HFFc6 (cell line): Measurements from ENCODE around the gene TIGD2. TPM values are rescaled to one million over a fixed set of nuclear protein-coding genes. Genes with fewer than 3 reads are reported as not detected.

Source experiments
- DNase-seq: peaks from one replicate; pipeline ENCODE4 v3.0.0-alpha.2; 2018
- H3K27ac Mint-ChIP-seq: 2 replicates; pipeline ENCODE4 v1.8.0; 2020; ENCODE audit warnings: mild to moderate bottlenecking, mixed read lengths
- H3K27me3 Mint-ChIP-seq: 2 replicates; pipeline ENCODE4 v1.8.0; 2021; ENCODE audit warnings: mild to moderate bottlenecking, moderate library complexity, mixed read lengths; ENCODE audit not compliant: insufficient read depth
- H3K36me3 Mint-ChIP-seq: 2 replicates; pipeline ENCODE4 v1.8.0; 2021; ENCODE audit warnings: low read depth, mixed read lengths
- H3K4me1 Mint-ChIP-seq: 2 replicates; pipeline ENCODE4 v1.8.0; 2020; ENCODE audit warnings: low read depth, mixed read lengths
- H3K4me3 Mint-ChIP-seq: 2 replicates; pipeline ENCODE4 v1.8.0; 2020; ENCODE audit warnings: mild to moderate bottlenecking, moderate library complexity, mixed read lengths
- H3K9me3 Mint-ChIP-seq: 2 replicates; pipeline ENCODE4 v1.8.0; 2020; ENCODE audit warnings: mild to moderate bottlenecking, mixed read lengths
- total RNA-seq, 6 experiments: library from RNA; stranded (reverse); fragmentation: NEBNext Ultra II Directional; extraction: Animal tissue kit (Norgen Biotek cat#: 25700); gene quantifications; 2 replicates in 1 of 6; 3 replicates in 5 of 6; pipeline ENCODE4 v1.2.3, GENCODE V29; 2021
- TF ChIP-seq, protein P1 (sequence below): fragments of 200-600 bp; sonication (generic); IDR thresholded peaks from 2 replicates; pipeline ENCODE4 v1.5.0; 2021; ENCODE audit warnings: antibody characterized with exemption, mild to moderate bottlenecking

Gene TIGD2
- total RNA-seq, 6 experiments from 2014 or later, result 8.7 to 12.1 (median 10.5) TPM

DNA sequence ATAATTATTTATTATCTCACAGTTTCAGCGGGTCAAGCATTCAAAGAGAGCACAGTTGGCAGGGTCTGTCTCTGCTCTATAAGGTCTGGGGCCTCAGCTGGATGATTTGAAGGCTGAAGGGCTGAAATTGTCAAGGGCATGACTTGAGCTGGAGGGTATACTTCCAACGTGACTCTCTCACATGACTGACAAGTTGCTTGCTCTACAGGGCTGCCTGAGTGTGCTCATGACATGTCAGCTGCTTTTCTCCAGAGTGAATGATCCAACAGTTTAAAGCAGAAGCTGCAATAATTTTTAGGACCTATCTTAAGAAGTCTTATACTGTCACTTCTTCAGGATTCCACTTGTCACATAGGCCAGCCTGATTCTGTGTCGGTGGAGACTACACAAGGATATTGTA is 51.2 kb downstream of the TIGD2 start:
- H3K9me3 Mint-ChIP-seq, result no peaks in the 10 kb centered on the region
- H3K27me3 Mint-ChIP-seq, result peaks cover 11% of the 10 kb centered on the region
- DNase-seq, result no peak
- H3K27ac Mint-ChIP-seq, result no peak overlapping the region
- no peak overlapping the region for H3K4me3 Mint-ChIP-seq
- no peaks in the 10 kb centered on the region for H3K36me3 Mint-ChIP-seq
- TF ChIP-seq, protein P1, sequence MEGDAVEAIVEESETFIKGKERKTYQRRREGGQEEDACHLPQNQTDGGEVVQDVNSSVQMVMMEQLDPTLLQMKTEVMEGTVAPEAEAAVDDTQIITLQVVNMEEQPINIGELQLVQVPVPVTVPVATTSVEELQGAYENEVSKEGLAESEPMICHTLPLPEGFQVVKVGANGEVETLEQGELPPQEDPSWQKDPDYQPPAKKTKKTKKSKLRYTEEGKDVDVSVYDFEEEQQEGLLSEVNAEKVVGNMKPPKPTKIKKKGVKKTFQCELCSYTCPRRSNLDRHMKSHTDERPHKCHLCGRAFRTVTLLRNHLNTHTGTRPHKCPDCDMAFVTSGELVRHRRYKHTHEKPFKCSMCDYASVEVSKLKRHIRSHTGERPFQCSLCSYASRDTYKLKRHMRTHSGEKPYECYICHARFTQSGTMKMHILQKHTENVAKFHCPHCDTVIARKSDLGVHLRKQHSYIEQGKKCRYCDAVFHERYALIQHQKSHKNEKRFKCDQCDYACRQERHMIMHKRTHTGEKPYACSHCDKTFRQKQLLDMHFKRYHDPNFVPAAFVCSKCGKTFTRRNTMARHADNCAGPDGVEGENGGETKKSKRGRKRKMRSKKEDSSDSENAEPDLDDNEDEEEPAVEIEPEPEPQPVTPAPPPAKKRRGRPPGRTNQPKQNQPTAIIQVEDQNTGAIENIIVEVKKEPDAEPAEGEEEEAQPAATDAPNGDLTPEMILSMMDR, result no peak
- no peaks in the 10 kb centered on the region; the same call in 1 of the 2 replicates for H3K4me1 Mint-ChIP-seq

DNA sequence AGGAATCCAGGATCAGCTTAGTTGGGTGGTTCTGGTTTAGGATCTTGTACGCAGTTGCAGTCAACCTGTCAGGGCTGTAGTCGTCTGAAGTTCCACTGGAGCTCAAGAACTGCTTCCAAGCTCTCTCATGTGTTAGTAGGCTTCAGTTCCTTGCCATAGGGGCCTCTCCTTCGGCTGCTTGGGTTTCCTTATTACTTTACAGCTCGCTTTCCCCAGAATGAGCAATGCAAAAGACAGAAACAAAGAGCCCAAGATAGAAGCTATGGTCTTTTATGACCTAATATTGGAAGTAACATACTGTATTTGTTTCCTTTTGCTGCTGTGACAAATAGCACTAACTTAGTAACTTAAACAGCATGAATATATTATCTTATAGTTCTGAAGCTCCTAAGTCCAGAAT is 51.7 kb downstream of the TIGD2 start:
- Mint-ChIP-seq H3K27me3 (peaks cover 11% of the 10 kb centered on the region), H3K4me3 (no peak overlapping the region), H3K4me1 (no peaks in the 10 kb centered on the region; the same call in 1 of the 2 replicates), H3K36me3 (no peaks in the 10 kb centered on the region), H3K9me3 (no peaks in the 10 kb centered on the region), H3K27ac (no peak overlapping the region)
- TF ChIP-seq, protein P1, result no peak
- DNase-seq, result no peak

DNA sequence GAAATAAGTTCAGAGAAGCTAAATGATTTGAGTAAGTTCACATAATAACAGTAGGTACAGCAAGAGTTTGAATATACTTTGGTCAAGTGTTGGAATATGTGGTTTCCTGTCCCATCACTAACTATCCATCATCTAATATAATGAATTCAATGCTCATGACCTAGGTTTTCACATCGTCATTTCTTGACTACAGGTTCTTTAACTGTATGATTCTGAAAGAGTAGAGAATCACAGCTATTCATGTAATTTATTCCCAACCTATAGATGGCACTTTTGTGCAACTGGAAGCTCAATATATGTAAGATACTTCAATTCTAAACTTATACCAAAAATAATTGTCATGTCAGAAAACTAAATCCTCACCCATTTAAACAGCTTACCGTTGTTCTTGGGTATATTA is 53.1 kb downstream of the TIGD2 start:
- peaks cover 11% of the 10 kb centered on the region for H3K27me3 Mint-ChIP-seq
- no peak overlapping the region for H3K4me3 Mint-ChIP-seq
- no peaks in the 10 kb centered on the region for H3K36me3 Mint-ChIP-seq
- TF ChIP-seq, protein P1, result peak; percentile 35; the same call in 1 of the 2 replicates
- H3K27ac Mint-ChIP-seq, result no peak overlapping the region
- no peaks in the 10 kb centered on the region for H3K4me1 Mint-ChIP-seq
- DNase-seq, result no peak
- H3K9me3 Mint-ChIP-seq, result no peaks in the 10 kb centered on the region

Other genes with a start within 250 kb of the TIGD2 start
- 10 to 100 TPM in 2 of 6 experiments, 1 to 10 TPM in 4; 8.0 to 11.2 (median 9.7) TPM for gene FAM13A, start 54.3 kb upstream of the TIGD2 start, total RNA-seq
- gene GPRIN3, start 196.3 kb downstream of the TIGD2 start, total RNA-seq, result under 1 TPM; under 0.01 to 0.28 (median 0.04) TPM